Endometrium (tissue), 2 donors: ENCODE data around the gene MOB3A.
"Not testable (repeated sequence)": the region's sequence is repeated elsewhere in the genome, so short reads cannot be mapped to it uniquely, and the experiment has no call there.

Source experiments
- FAIRE-seq: peaks from 2 replicates; lab custom pipeline; 2012; peaks lifted over from hg19 to GRCh38; lab: Jason Lieb, UNC
- donor health status: control.
- donor health status: control.

MOB3A gene

GRCh38 chr19:2108251-2109016 is 12.3 kb upstream of the MOB3A start:
- no peak for FAIRE-seq

- no peak for FAIRE-seq
These were observed 7.0 kb upstream of the MOB3A start for GRCh38 chr19:2103045-2103707.

GRCh38 chr19:2101417-2102335 is 5.5 kb upstream of the MOB3A start:
- FAIRE-seq = no peak

GRCh38 chr19:2100719-2101061 is 4.6 kb upstream of the MOB3A start:
- no peak for FAIRE-seq

- no peak for FAIRE-seq
These were observed 4.0 kb upstream of the MOB3A start for GRCh38 chr19:2099937-2100718.

GRCh38 chr19:2099054-2099501 is 3.0 kb upstream of the MOB3A start:
- no peak for FAIRE-seq

- FAIRE-seq = no peak
These were observed 1.8 kb upstream of the MOB3A start for GRCh38 chr19:2097886-2098327.

- FAIRE-seq = no peak
These were observed 1.2 kb upstream of the MOB3A start for GRCh38 chr19:2097203-2097885.

- no peak for FAIRE-seq
These were observed 515 bp upstream of the MOB3A start, which contains the start of gene IZUMO4 for GRCh38 chr19:2096480-2097202. Gene IZUMO4 (plus strand): TSS chr19:2096915. CDS start chr19:2096946, 31 bp downstream.

- not testable (repeated sequence) for FAIRE-seq
These were observed 4.1 kb downstream of the MOB3A start for GRCh38 chr19:2091926-2092525.

- no peak for FAIRE-seq
These were observed 6.4 kb downstream of the MOB3A start for GRCh38 chr19:2089727-2090053.

GRCh38 chr19:2089001-2089711 is 7.0 kb downstream of the MOB3A start:
- FAIRE-seq = no peak

GRCh38 chr19:2087621-2088100 is 8.5 kb downstream of the MOB3A start:
- no peak for FAIRE-seq

GRCh38 chr19:2086695-2087620 is 9.2 kb downstream of the MOB3A start:
- not testable (repeated sequence) for FAIRE-seq

GRCh38 chr19:2084993-2085720 is 11.0 kb downstream of the MOB3A start:
- no peak for FAIRE-seq

GRCh38 chr19:2083174-2083854 is 12.8 kb downstream of the MOB3A start:
- no peak for FAIRE-seq
